Ectodermal cell (in vitro differentiated cells): Measurements from ENCODE around the gene METTL24.
A peak's percentile ranks its signal among the peaks of the same experiment; 100 is the strongest.

ENCODE experiments used
- H3K27ac ChIP-seq: 2 replicates; pipeline ENCODE4 v1.7.0; 2013; ENCODE audit warnings: mild to moderate bottlenecking, low read depth, low read length; ENCODE audit not compliant: insufficient read depth, poor library complexity, severe bottlenecking
- H3K27me3 ChIP-seq: 2 replicates; pipeline ENCODE4 v1.7.0; 2013; ENCODE audit warnings: mild to moderate bottlenecking, low read length; ENCODE audit not compliant: insufficient read depth, control insufficient read depth, poor library complexity, severe bottlenecking
- H3K36me3 ChIP-seq: one replicate; pipeline ENCODE4 v1.7.0; 2013; ENCODE audit warnings: low read length; ENCODE audit not compliant: control insufficient read depth, insufficient read depth
- H3K4me1 ChIP-seq: one replicate; pipeline ENCODE4 v1.7.0; 2013; ENCODE audit warnings: low read length; ENCODE audit not compliant: control insufficient read depth, insufficient read depth
- H3K4me3 ChIP-seq: 2 replicates; pipeline ENCODE4 v1.7.0; 2013; ENCODE audit warnings: low read depth, low read length, control low read depth; ENCODE audit not compliant: insufficient read depth
- H3K9me3 ChIP-seq: 2 replicates; pipeline ENCODE4 v1.7.0; 2013; ENCODE audit warnings: mild to moderate bottlenecking, low read length, moderate library complexity; ENCODE audit not compliant: control insufficient read depth
- WGBS, 2 experiments: methylation state at CpG; one replicate each; pipeline ENCODE4 v1.1.7; 2013; ENCODE audit warnings: missing lambda C conversion rate in 2 of 2; 5-methylcytosine and 5-hydroxymethylcytosine counted together

The METTL24 gene

DNA sequence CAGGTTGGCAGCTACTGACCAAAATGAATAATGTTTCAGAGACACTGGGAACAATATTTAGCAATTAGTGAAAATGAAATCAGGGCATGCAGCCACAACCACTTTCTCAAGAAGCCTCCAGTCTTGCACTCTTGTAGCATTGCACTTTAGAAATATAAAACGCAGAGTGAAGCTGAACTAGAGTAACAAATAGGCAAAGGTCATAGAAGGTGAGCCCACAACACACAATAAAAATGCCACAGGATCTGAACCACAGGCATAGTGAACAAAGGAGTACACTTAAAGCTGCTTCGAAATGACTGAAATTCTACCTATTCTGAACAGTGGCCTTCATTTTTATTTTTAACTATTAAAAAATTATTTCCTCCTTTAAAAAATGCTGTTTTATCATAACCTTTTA lies 32.3 kb upstream of the METTL24 start:
- Histone ChIP-seq H3K4me3 (no peak overlapping the region), H3K36me3 (no peaks in the 10 kb centered on the region)
- 78 to 87% methylated on average over 2 of the region's 2 CpGs for WGBS, 2 experiments

DNA sequence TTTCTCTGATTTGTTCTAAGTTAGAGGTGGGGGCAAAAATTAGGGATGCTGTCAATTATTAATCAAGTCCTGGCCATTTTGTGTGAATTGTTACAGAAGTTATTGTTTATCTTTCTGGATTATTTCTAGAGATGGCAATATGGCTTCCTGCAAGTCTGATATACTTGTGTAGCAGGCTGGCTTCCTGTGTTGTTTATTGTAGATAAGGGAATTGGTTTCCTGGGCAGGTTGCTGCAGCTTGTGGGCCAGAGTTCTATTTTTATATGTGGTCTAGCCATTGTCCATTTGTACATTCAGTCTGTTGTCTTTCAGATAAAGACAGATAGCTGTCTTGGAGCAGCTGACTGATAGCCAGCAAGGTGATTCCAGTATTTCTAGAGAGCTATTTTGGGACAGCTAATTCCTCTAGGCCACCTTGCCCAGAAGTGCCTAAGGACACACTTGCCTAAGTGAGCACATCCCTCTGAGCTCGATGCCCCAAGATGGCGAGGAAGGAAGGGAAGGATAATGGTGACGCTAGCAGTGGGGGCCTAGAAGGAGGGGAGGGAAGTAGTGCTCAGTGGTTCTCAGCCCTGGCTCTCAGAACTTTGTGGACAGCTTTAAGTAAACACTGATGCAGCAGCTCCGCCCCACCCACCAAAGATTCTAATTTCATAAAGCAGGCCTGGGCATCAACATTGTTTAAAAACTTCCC lies 31.7 kb upstream of the METTL24 start:
- 90 to 95% methylated on average over 4 of the region's 4 CpGs for WGBS, 2 experiments
- H3K27ac ChIP-seq: no peak overlapping the region
- no peak overlapping the region for H3K4me3 ChIP-seq
- H3K27me3 ChIP-seq: no peaks in the 10 kb centered on the region
- no peaks in the 10 kb centered on the region for H3K9me3 ChIP-seq
- H3K36me3 ChIP-seq: no peaks in the 10 kb centered on the region
- H3K4me1 ChIP-seq: peaks cover 6% of the 10 kb centered on the region

More for the DNA sequence above, 32.3 kb upstream of the METTL24 start:
- Histone ChIP-seq H3K27ac (no peak overlapping the region), H3K9me3 (no peaks in the 10 kb centered on the region), H3K4me1 (peaks cover 6% of the 10 kb centered on the region), H3K27me3 (no peaks in the 10 kb centered on the region)

DNA sequence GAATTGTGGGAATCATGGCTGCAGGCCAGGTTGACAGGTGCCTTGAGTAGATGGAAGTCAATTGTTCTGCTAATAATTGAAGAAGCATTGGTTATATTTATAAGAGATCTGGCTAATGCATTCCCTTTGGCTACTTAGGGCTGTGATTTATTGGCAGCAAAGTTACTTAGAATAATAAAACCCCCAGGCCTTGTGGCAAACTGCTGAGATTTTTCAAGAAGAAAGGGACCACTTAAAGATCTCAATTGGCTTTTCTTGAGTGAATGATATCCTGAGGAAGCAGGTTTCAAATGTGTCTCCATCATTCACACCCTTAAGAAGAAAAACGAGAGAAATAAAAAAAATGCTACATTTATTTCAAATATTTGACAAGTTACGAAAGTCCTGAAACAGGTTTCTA lies 29.8 kb upstream of the METTL24 start:
- no peaks in the 10 kb centered on the region for H3K9me3 ChIP-seq
- no peaks in the 10 kb centered on the region for H3K36me3 ChIP-seq
- H3K27ac ChIP-seq: no peak overlapping the region
- peaks cover 6% of the 10 kb centered on the region for H3K4me1 ChIP-seq
- WGBS, 2 experiments: 85 to 86% methylated on average over 2 of the region's 2 CpGs
- H3K27me3 ChIP-seq: no peaks in the 10 kb centered on the region
- H3K4me3 ChIP-seq: no peak overlapping the region

DNA sequence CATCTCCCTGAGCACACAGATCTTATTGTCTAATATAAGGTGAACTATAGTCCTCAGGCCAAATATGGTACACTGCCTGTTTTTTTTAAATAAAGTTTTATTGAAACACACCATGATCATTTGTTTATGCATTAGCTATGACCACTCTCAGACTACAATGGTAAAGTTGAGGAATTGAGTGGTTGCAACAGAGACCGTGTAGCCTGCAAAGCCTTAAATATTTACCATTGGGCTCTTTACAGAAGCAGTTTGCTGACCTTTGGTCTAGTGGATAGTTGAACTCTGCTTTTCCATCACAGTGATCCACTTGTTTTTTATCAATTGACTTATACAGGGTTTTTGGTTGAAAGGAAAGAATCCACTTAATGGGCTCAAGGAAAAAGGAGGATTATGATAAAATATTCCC lies 27.3 kb upstream of the METTL24 start:
- WGBS, 2 experiments: 70 to 71% methylated on average over 1 of the region's 1 CpG
- Histone ChIP-seq H3K36me3 (no peaks in the 10 kb centered on the region), H3K4me1 (peaks cover 6% of the 10 kb centered on the region), H3K27ac (no peak overlapping the region), H3K27me3 (no peaks in the 10 kb centered on the region), H3K9me3 (no peaks in the 10 kb centered on the region), H3K4me3 (no peak overlapping the region)

DNA sequence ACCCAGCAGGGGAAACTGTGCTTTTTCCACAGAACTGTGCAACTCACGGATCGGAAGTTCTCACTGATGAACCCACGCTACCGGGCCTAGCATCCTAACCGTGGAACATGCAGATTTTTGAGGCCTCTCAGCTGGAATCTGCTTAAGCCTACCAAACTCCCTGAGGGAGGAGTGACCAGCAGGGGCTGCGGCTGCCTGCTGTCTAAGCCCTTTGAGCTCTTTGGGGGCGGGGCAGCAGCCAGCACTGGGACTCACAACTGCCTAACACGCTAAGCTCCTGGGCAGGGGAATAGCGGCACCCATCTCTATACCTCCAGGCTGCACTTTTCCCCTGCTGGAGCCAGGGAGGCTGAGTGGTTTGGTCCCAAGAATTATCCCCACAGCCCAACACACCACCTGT lies 20.4 kb upstream of the METTL24 start:
- H3K4me1 ChIP-seq: peaks cover 8% of the 10 kb centered on the region
- no peaks in the 10 kb centered on the region for H3K36me3 ChIP-seq
- WGBS, 2 experiments: 53 to 56% methylated on average over 9 of the region's 9 CpGs
- no peak overlapping the region for H3K27ac ChIP-seq
- H3K4me3 ChIP-seq: no peak overlapping the region
- H3K9me3 ChIP-seq: no peaks in the 10 kb centered on the region
- H3K27me3 ChIP-seq: no peaks in the 10 kb centered on the region

DNA sequence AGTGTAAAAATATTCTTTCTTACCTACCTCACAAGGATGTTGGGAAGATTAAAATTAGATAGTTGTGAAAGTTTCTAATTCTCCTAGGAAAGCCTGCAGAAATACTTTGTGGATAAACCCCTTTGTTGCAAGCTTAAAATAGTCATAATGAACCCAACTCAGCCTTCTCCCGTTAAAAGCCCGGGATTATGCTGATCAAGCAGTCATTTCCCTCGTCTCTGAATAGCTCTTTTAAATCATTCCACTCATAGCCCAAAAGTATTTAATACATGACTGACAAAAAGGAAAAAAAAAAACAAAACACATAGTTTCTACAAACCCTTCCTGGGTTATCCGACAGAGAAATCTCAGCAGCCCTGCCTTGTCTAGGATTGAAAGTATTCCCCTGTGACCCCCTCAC lies 10.9 kb upstream of the METTL24 start:
- Histone ChIP-seq H3K4me3 (no peak overlapping the region), H3K9me3 (no peaks in the 10 kb centered on the region), H3K27me3 (no peaks in the 10 kb centered on the region), H3K36me3 (no peaks in the 10 kb centered on the region), H3K27ac (no peak overlapping the region), H3K4me1 (peaks cover 35% of the 10 kb centered on the region)
- WGBS, 2 experiments: 45 to 50% methylated on average over 4 of the region's 4 CpGs

DNA sequence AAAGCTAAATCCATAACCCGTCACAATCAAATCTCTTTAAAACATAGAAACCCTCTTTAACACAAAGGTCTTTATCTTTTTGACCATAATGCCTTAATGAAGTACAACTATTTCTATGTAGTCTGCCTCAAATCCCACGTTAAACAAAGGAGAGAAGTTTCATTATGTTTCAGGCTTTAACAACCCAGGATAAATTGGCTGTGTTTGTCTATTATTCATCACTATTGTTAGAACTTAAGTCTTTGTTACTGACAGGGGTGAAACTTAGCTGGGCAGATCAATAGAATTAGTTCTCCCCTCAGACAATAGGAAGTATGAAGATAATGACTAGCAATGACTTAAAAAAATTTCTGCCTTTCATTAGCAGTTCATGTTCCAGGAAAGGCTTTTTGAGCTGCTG lies 10.1 kb upstream of the METTL24 start:
- Histone ChIP-seq H3K36me3 (no peaks in the 10 kb centered on the region), H3K4me3 (no peak overlapping the region), H3K4me1 (peaks cover 35% of the 10 kb centered on the region), H3K27ac (peak overlapping the region; percentile 19), H3K9me3 (no peaks in the 10 kb centered on the region), H3K27me3 (no peaks in the 10 kb centered on the region)
- WGBS, 2 experiments: 53 to 78% methylated on average over 1 of the region's 2 CpGs

DNA sequence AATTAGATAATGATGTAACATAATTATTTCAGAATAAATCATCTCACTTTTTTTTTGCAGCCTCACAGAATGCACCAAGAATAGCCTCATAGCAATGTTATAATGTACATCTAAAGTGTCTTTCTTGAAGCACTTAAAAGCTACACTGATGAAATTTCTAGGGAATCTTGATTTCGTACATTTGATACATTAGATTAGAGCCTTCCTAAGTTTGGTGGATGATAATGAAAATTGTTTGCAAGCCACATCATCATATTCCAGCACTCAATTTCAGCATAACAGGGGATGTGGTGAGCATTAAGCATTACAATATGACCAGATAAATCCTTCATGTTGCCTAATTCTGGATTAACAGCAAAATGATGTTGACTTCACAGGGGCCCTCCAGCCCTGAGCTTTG lies 9.7 kb upstream of the METTL24 start:
- H3K27ac ChIP-seq: no peak overlapping the region
- H3K4me3 ChIP-seq: no peak overlapping the region
- peaks cover 35% of the 10 kb centered on the region for H3K4me1 ChIP-seq
- no peaks in the 10 kb centered on the region for H3K36me3 ChIP-seq
- H3K27me3 ChIP-seq: no peaks in the 10 kb centered on the region
- H3K9me3 ChIP-seq: no peaks in the 10 kb centered on the region
- WGBS, 2 experiments: 100% methylated on average over 1 of the region's 1 CpG; no CpG with 5 or more reads in 1 of the 2 experiments

DNA sequence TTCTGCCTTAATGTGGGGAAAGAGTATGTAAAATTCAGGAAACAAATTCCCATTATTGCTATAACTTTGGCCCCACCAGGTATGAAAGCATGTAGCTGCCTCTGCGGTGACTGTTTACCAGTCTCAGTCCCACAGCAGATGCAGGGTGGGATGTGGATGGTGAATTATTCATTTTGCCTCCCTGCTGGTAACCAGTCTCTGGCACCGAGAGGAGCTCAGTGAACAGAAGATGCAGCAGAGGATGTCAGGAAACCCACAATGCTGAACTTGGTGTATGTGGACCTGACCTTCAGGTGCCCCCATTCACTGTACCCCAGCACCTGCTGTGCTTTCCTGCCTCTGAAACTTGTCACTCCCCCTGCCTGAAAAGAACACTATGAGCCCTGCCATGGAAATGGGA lies 8.8 kb upstream of the METTL24 start:
- Histone ChIP-seq H3K4me1 (peaks cover 35% of the 10 kb centered on the region), H3K9me3 (no peaks in the 10 kb centered on the region), H3K36me3 (no peaks in the 10 kb centered on the region), H3K4me3 (no peak overlapping the region), H3K27ac (no peak overlapping the region), H3K27me3 (no peaks in the 10 kb centered on the region)
- 68 to 83% methylated on average over 2 of the region's 2 CpGs for WGBS, 2 experiments

DNA sequence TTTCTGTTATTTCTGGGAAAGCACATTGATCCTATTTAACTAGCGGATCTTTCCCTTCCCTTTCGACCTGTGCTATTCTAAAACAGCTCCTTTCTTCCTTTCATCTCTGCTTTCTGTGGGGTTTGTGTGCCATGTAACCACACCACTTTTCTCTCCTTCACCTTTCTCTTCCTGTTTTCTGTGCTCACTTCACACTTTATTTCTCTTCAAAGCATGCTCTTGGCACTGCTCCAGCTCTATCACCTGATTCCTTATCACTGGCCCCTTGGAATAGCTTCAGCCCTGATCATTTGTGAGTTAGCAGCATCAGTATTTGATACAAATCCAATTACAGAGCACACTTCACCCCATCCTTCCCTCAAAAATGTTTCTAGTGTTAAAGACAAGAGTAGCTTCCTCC lies 8.1 kb upstream of the METTL24 start:
- 92 to 93% methylated on average over 2 of the region's 2 CpGs for WGBS, 2 experiments
- H3K4me3 ChIP-seq: no peak overlapping the region
- H3K27ac ChIP-seq: no peak overlapping the region
- no peaks in the 10 kb centered on the region for H3K27me3 ChIP-seq
- H3K9me3 ChIP-seq: no peaks in the 10 kb centered on the region
- H3K36me3 ChIP-seq: no peaks in the 10 kb centered on the region
- H3K4me1 ChIP-seq: peaks cover 35% of the 10 kb centered on the region
